ENCODE measurements around the gene USP30. TPM values are rescaled to one million over a fixed set of nuclear protein-coding genes. Genes with fewer than 3 reads are reported as not detected.
A peak's percentile ranks its signal among the peaks of the same experiment; 100 is the strongest.

The USP30 gene
- total and polyA plus RNA-seq, 4 donors, result 6.5 to 17.9 (median 8.0) TPM

GRCh38 chr12:109109746-109110350 lies 57.5 kb downstream of the USP30 start:
- H3K27me3 ChIP-seq (ENCODE audit: control insufficient read depth in 3 of 3, insufficient read depth in 3 of 3, low read length in 2 of 3), result no peaks in the 10 kb centered on the region
- peaks cover 13 to 27% (median 21%) of the 10 kb centered on the region in 4 donors for H3K36me3 ChIP-seq (ENCODE audit: control insufficient read depth in 4 of 4, insufficient read depth in 4 of 4, low read length in 4 of 4)
- H3K9ac ChIP-seq (ENCODE audit: insufficient read depth in 1 of 2, low read length in 2 of 2), result no peak overlapping the region
- H3K27ac ChIP-seq (ENCODE audit: low read depth in 1 of 2, low read length in 1 of 2), result peak overlapping the region; percentile 72 to 96
- H3K4me1 ChIP-seq (ENCODE audit: control insufficient read depth in 5 of 5, insufficient read depth in 5 of 5, low read length in 5 of 5), result peaks cover 2 to 23% (median 7%) of the 10 kb centered on the region in 5 donors
- WGBS, 2 donors, result 86 to 92% methylated on average over 6 of the region's 6 CpGs
- H3K9me3 ChIP-seq (ENCODE audit: control insufficient read depth in 4 of 4, insufficient read depth in 3 of 4, low read length in 3 of 4), result no peaks in the 10 kb centered on the region
- peak; percentile 75 to 90 (median 86) for DNase-seq
- H3K4me3 ChIP-seq, result no peak overlapping the region
- no peak for ATAC-seq (ENCODE audit: insufficient read depth, low FRiP score)
- TF ChIP-seq, protein P1, sequence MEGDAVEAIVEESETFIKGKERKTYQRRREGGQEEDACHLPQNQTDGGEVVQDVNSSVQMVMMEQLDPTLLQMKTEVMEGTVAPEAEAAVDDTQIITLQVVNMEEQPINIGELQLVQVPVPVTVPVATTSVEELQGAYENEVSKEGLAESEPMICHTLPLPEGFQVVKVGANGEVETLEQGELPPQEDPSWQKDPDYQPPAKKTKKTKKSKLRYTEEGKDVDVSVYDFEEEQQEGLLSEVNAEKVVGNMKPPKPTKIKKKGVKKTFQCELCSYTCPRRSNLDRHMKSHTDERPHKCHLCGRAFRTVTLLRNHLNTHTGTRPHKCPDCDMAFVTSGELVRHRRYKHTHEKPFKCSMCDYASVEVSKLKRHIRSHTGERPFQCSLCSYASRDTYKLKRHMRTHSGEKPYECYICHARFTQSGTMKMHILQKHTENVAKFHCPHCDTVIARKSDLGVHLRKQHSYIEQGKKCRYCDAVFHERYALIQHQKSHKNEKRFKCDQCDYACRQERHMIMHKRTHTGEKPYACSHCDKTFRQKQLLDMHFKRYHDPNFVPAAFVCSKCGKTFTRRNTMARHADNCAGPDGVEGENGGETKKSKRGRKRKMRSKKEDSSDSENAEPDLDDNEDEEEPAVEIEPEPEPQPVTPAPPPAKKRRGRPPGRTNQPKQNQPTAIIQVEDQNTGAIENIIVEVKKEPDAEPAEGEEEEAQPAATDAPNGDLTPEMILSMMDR (IDR thresholded peaks at IDR 0.05; ENCODE audit: control extremely low read depth, extremely low read depth), result no peak

DNA sequence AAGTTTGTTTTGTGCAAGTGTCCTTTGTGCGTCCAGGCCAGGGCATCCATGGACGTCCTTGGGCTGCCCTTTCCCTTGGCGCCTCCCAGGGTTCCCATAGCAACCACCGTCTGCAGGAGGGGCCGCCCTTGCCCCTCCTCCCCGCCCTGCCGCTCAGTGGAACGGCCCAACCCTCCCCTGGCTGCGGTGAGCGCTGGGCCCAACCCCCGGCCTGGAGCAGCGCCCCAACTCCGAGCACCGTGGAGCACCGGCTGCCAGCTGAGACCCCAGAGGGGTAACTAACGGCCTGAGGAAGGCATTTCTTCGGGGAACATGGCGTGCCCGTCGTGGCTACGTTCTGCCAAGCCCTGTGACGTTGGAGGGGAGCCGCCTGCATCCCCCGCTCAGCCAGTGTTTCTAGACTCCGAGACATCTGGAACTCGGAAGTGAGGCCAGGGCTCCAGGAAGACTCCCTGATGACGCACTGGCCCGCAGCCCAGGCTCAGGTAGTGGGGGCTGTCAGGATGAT lies 58.7 kb downstream of the USP30 start:
- TF ChIP-seq, protein P1 (IDR thresholded peaks at IDR 0.05; ENCODE audit: control extremely low read depth, extremely low read depth), result no peak
- WGBS, 2 donors, result 17 to 44% methylated on average over 28 of the region's 28 CpGs
- Histone ChIP-seq H3K9ac (ENCODE audit: insufficient read depth in 1 of 2, low read length in 2 of 2) (peak overlapping the region in 1 of 2 donors; percentile 55), H3K36me3 (ENCODE audit: control insufficient read depth in 4 of 4, insufficient read depth in 4 of 4, low read length in 4 of 4) (peaks cover 6 to 18% (median 11%) of the 10 kb centered on the region in 4 donors), H3K9me3 (ENCODE audit: control insufficient read depth in 4 of 4, insufficient read depth in 3 of 4, low read length in 3 of 4) (no peaks in the 10 kb centered on the region), H3K27me3 (ENCODE audit: control insufficient read depth in 3 of 3, insufficient read depth in 3 of 3, low read length in 2 of 3) (no peaks in the 10 kb centered on the region), H3K27ac (ENCODE audit: low read depth in 1 of 2, low read length in 1 of 2) (peak overlapping the region; percentile 91 to 96), H3K4me1 (ENCODE audit: control insufficient read depth in 5 of 5, insufficient read depth in 5 of 5, low read length in 5 of 5) (peaks cover 6 to 27% (median 9%) of the 10 kb centered on the region in 5 donors), H3K4me3 (peak overlapping the region; percentile 50)
- DNase-seq (peak; percentile 91 to 95 (median 94)), ATAC-seq (ENCODE audit: insufficient read depth, low FRiP score) (peak; percentile 93)

DNA sequence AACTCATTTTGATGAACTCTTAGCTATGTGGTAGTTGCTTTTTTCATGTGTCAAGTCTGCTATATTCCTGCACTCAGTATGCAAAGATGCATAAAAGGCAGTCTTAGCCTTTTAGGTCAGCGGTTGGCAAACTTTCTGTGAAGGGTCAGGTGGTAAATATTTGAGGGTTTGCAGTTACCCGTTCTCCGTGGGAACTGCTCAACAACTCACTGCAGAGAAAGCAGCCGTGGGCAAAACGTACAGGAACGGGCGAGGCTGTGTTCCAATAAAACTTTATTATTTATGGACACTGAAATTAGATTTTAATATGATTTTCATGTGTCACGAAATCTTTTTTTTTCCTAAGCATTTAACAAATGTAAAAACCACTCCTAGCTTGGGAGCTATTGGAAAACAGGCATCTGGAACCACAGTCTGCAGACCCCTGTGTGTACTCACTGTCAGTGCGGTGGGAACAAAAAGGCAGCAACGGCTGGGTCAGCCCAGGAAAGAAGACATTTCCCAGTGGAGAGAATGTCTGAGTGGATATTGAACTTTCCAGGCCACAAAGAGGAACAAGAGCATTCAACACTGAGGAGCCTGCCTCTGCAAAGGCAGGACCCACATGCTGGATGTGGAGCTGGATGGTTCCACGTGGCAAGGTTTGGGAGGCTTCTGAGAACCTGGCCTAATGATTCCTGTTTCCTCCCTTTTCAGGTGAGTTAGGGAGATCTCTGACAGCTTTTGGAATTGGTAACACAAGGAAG lies 60.5 kb downstream of the USP30 start:
- ATAC-seq (ENCODE audit: insufficient read depth, low FRiP score), result no peak
- peaks cover 2 to 12% (median 7%) of the 10 kb centered on the region in 4 donors for H3K36me3 ChIP-seq (ENCODE audit: control insufficient read depth in 4 of 4, insufficient read depth in 4 of 4, low read length in 4 of 4)
- H3K27ac ChIP-seq (ENCODE audit: low read depth in 1 of 2, low read length in 1 of 2), result peak overlapping the region; percentile 47 to 92
- no peaks in the 10 kb centered on the region for H3K27me3 ChIP-seq (ENCODE audit: control insufficient read depth in 3 of 3, insufficient read depth in 3 of 3, low read length in 2 of 3)
- TF ChIP-seq, protein P1 (IDR thresholded peaks at IDR 0.05; ENCODE audit: control extremely low read depth, extremely low read depth), result no peak
- 82 to 84% methylated on average over 11 of the region's 11 CpGs for WGBS, 2 donors
- H3K9me3 ChIP-seq (ENCODE audit: control insufficient read depth in 4 of 4, insufficient read depth in 3 of 4, low read length in 3 of 4), result no peaks in the 10 kb centered on the region
- H3K4me1 ChIP-seq (ENCODE audit: control insufficient read depth in 5 of 5, insufficient read depth in 5 of 5, low read length in 5 of 5), result peaks cover 7 to 27% (median 10%) of the 10 kb centered on the region in 5 donors
- H3K4me3 ChIP-seq, result no peak overlapping the region
- no peak for DNase-seq
- H3K9ac ChIP-seq (ENCODE audit: insufficient read depth in 1 of 2, low read length in 2 of 2), result no peak overlapping the region
